Measurements from ENCODE around the gene LTO1. TPM values are rescaled to one million over a fixed set of nuclear protein-coding genes. Genes with fewer than 3 reads are reported as not detected.

Gene LTO1
- polyA plus RNA-seq, 1 of the 3 experiments (the other 2 are of a cell fraction): 30.8 TPM

- H3K36me3 ChIP-seq (replicated peaks in 1 of 2; ENCODE audit: control insufficient read depth in 1 of 2, insufficient read depth in 2 of 2, low read length in 1 of 2): no peaks in the 10 kb centered on the region
- H3K9me2 ChIP-seq: no peaks in the 10 kb centered on the region
- CTCF ChIA-PET: interaction anchor here (0.5 to 3.2 kb wide), 9 partner anchors 21 to 502 kb away, joined by 3 to 16 read pairs (median 4); no protein-coding TSS in a partner anchor
- TF ChIP-seq ELF1 (IDR thresholded peaks at IDR 0.05) (no peak), MXI1 (IDR thresholded peaks at IDR 0.05; ENCODE audit: low read depth, low read length) (no peak), SMC3 (IDR thresholded peaks at IDR 0.05; ENCODE audit: low read depth, low read length) (no peak), USF1 (IDR thresholded peaks at IDR 0.05; ENCODE audit: borderline replicate concordance, low read depth) (no peak), EZH2phosphoT487 (IDR thresholded peaks at IDR 0.05; ENCODE audit: borderline replicate concordance, low read depth) (no peak), NRF1 (IDR thresholded peaks at IDR 0.05; ENCODE audit: low read depth, low read length) (no peak), FOSL2 (IDR thresholded peaks at IDR 0.05; ENCODE audit: borderline replicate concordance, low read depth) (no peak), MEF2A (IDR thresholded peaks at IDR 0.05; ENCODE audit: borderline replicate concordance, low read depth) (no peak), TEAD4 (IDR thresholded peaks at IDR 0.05; ENCODE audit: borderline replicate concordance, insufficient read depth) (no peak), CHD2 (IDR thresholded peaks at IDR 0.05; ENCODE audit: low read length, partially characterized antibody) (no peak), TAF1 (IDR thresholded peaks at IDR 0.05; ENCODE audit: borderline replicate concordance, low read depth, low read length) (no peak), JUND (IDR thresholded peaks at IDR 0.05) (no peak), FOXJ3 (CRISPR knock-in tag; IDR thresholded peaks at IDR 0.05) (no peak), GATA2 (CRISPR knock-in tag; IDR thresholded peaks at IDR 0.05) (no peak), TCF12 (IDR thresholded peaks at IDR 0.05) (no peak)
- no peak overlapping the region for H3K27ac ChIP-seq (ENCODE audit: low read depth in 2 of 2, low read length in 1 of 2)
- H3K9ac ChIP-seq: no peak overlapping the region
- H3K4me3 ChIP-seq (ENCODE audit: low read depth in 2 of 2, low read length in 1 of 2): no peak overlapping the region
- no peak for DNase-seq
- no peaks in the 10 kb centered on the region for H3K9me3 ChIP-seq
- H3K4me1 ChIP-seq (ENCODE audit: control insufficient read depth in 1 of 2, insufficient read depth in 2 of 2, low read depth in 1 of 2, low read length in 1 of 2): peaks cover 0 to 20% of the 10 kb centered on the region in 2 experiments; a peak in 1 of 4 replicates
- peaks cover 3% of the 10 kb centered on the region for H3F3A ChIP-seq (replicated peaks; ENCODE audit: insufficient read depth)
- H4K20me1 ChIP-seq (ENCODE audit: insufficient read depth): no peaks in the 10 kb centered on the region
- POLR2A ChIA-PET: no interaction called here
- no peaks in the 10 kb centered on the region for H3K79me2 ChIP-seq (ENCODE audit: insufficient read depth)
- H3K27me3 ChIP-seq (ENCODE audit: insufficient read depth): peaks cover 17% of the 10 kb centered on the region
- no peak overlapping the region for H2AFZ ChIP-seq (ENCODE audit: low read depth)
- 98% methylated on average over 8 of the region's 13 CpGs for WGBS (ENCODE audit: low lambda C conversion rate)
- no peak overlapping the region for H3K4me2 ChIP-seq
These were observed 24.1 kb upstream of the LTO1 start for GRCh38 chr11:69699213-69699612.

- no peak overlapping the region for H3K27ac ChIP-seq (ENCODE audit: low read depth in 2 of 2, low read length in 1 of 2)
- 83% methylated on average over 2 of the region's 2 CpGs for WGBS (ENCODE audit: low lambda C conversion rate)
- CTCF ChIA-PET: interaction anchor here (0.6 to 3.2 kb wide), 6 partner anchors 12 to 217 kb away, joined by 3 to 16 read pairs (median 3); no protein-coding TSS in a partner anchor
These were observed 23.2 kb upstream of the LTO1 start for GRCh38 chr11:69698362-69698761.

More at GRCh38 chr11:69698362-69698761, 23.2 kb upstream of the LTO1 start:
- no peak for DNase-seq
- Histone ChIP-seq H3K4me2 (no peak overlapping the region), H3K4me1 (ENCODE audit: control insufficient read depth in 1 of 2, insufficient read depth in 2 of 2, low read depth in 1 of 2, low read length in 1 of 2) (peaks cover 0 to 19% of the 10 kb centered on the region in 2 experiments; a peak in 1 of 4 replicates), H4K20me1 (ENCODE audit: insufficient read depth) (no peaks in the 10 kb centered on the region), H3K79me2 (ENCODE audit: insufficient read depth) (no peaks in the 10 kb centered on the region), H2AFZ (ENCODE audit: low read depth) (no peak overlapping the region), H3K9ac (no peak overlapping the region), H3F3A (replicated peaks; ENCODE audit: insufficient read depth) (peaks cover 3% of the 10 kb centered on the region), H3K4me3 (ENCODE audit: low read depth in 2 of 2, low read length in 1 of 2) (no peak overlapping the region), H3K36me3 (replicated peaks in 1 of 2; ENCODE audit: control insufficient read depth in 1 of 2, insufficient read depth in 2 of 2, low read length in 1 of 2) (no peaks in the 10 kb centered on the region), H3K9me3 (no peaks in the 10 kb centered on the region), H3K27me3 (ENCODE audit: insufficient read depth) (peaks cover 10% of the 10 kb centered on the region), H3K9me2 (no peaks in the 10 kb centered on the region)
- no peak for TF ChIP-seq SIN3A (IDR thresholded peaks at IDR 0.05; ENCODE audit: borderline replicate concordance, low read depth, low read length)
- TF ChIP-seq USF2 (IDR thresholded peaks at IDR 0.05; ENCODE audit: borderline replicate concordance, low read depth, low read length): no peak
- POLR2A ChIA-PET: no interaction called here
